HepG2 (cell line): ENCODE data around the gene PLEKHG4. TPM values are rescaled to one million over a fixed set of nuclear protein-coding genes. Genes with fewer than 3 reads are reported as not detected.

Source experiments
- BORCS8-MEF2B ChIP-seq: sonication (generic); formaldehyde crosslinking; IDR thresholded peaks from 2 replicates; pipeline ENCODE4 v1.8.0; 2022; ENCODE audit warnings: mild to moderate bottlenecking, missing genetic modification reagents
- CEBPG ChIP-seq: IDR thresholded peaks from 2 replicates; pipeline ENCODE4 v1.6.1; 2016
- DBP ChIP-seq: sonication (generic); formaldehyde crosslinking; IDR thresholded peaks from 2 replicates; pipeline ENCODE4 v1.4.0; 2020; ENCODE audit warnings: missing genetic modification reagents; ENCODE audit errors: not compliant biosample characterization
- GRHL1 ChIP-seq: sonication (generic); formaldehyde crosslinking; conservative IDR thresholded peaks from 2 replicates; pipeline ENCODE4 v1.8.0; 2022; ENCODE audit warnings: missing genetic modification reagents
- KDM5B ChIP-seq: sonication (generic); formaldehyde crosslinking; IDR thresholded peaks from 2 replicates; pipeline ENCODE4 v1.4.0; 2020; ENCODE audit warnings: missing genetic modification reagents, mild to moderate bottlenecking, borderline replicate concordance
- KLF15 ChIP-seq: sonication (generic); formaldehyde crosslinking; IDR thresholded peaks from 2 replicates; pipeline ENCODE4 v1.8.1; 2023; ENCODE audit warnings: borderline replicate concordance, mild to moderate bottlenecking, inconsistent platforms, missing genetic modification reagents, mixed read lengths
- MIER2 ChIP-seq: IDR thresholded peaks from 2 replicates; pipeline ENCODE4 v1.6.1; 2016; ENCODE audit warnings: missing biosample characterization, missing genetic modification reagents
- MTA1 ChIP-seq: sonication (generic); formaldehyde crosslinking; IDR thresholded peaks from 2 replicates; pipeline ENCODE4 v1.4.0; 2020; ENCODE audit warnings: missing genetic modification reagents, mild to moderate bottlenecking, borderline replicate concordance
- NFE2 ChIP-seq: sonication (generic); formaldehyde crosslinking; IDR thresholded peaks from 2 replicates; pipeline ENCODE4 v1.4.0; 2020; ENCODE audit warnings: missing genetic modification reagents
- NR1H2 ChIP-seq: sonication (generic); formaldehyde crosslinking; IDR thresholded peaks from 2 replicates; pipeline ENCODE4 v1.8.1; 2022; ENCODE audit warnings: low read depth, missing genetic modification reagents, borderline replicate concordance
- TCF7 ChIP-seq: sonication (generic); IDR thresholded peaks from 2 replicates; pipeline ENCODE4 v1.6.1; 2016; ENCODE audit warnings: antibody characterized with exemption, low read depth
- THAP7 ChIP-seq: sonication (generic); formaldehyde crosslinking; IDR thresholded peaks from 2 replicates; pipeline ENCODE4 v1.8.1; 2023; ENCODE audit warnings: mild to moderate bottlenecking, missing genetic modification reagents
- ZBTB26 ChIP-seq: IDR thresholded peaks from 2 replicates; pipeline ENCODE4 v1.6.1; 2016; ENCODE audit warnings: missing compliant biosample characterization, missing genetic modification reagents, borderline replicate concordance
- ZFP36L2 ChIP-seq: sonication (generic); formaldehyde crosslinking; IDR thresholded peaks from 2 replicates; pipeline ENCODE4 v1.4.0; 2020; ENCODE audit warnings: missing genetic modification reagents
- ZNF34 ChIP-seq: sonication (generic); formaldehyde crosslinking; IDR thresholded peaks from 2 replicates; pipeline ENCODE4 v1.4.0; 2020; ENCODE audit warnings: mild to moderate bottlenecking, missing genetic modification reagents, borderline replicate concordance
- ZNF605 ChIP-seq: sonication (generic); formaldehyde crosslinking; IDR thresholded peaks from 2 replicates; pipeline ENCODE4 v1.8.0; 2022; ENCODE audit warnings: mild to moderate bottlenecking, missing genetic modification reagents
- ZNF615 ChIP-seq: sonication (generic); formaldehyde crosslinking; IDR thresholded peaks from 2 replicates; pipeline ENCODE4 v1.5.0; 2020; ENCODE audit warnings: mild to moderate bottlenecking, missing genetic modification reagents, borderline replicate concordance
- polyA plus RNA-seq, 8 experiments: library from polyadenylated mRNA; depleted of rRNA in 3 of 8; stranded (reverse) in 7 of 8; unstranded in 1 of 8; fragments of >200 nt; fragmentation: Illumina TruSeq in 4 of 8; extraction: Trizol in 4 of 8; gene quantifications; 2 replicates each; pipeline versions ENCODE4 v1.2.1 to v1.2.3, GENCODE V29; 2011 to 2016; ENCODE audit warnings: low read depth in 4 of 8, missing spikeins in 1 of 8, mixed read lengths in 1 of 8; ENCODE audit not compliant: insufficient read depth in 1 of 8
- total RNA-seq, 5 experiments: library from RNA; depleted of rRNA; stranded (reverse); fragments of >200 nt; fragmentation: Illumina TruSeq; extraction: Trizol; gene quantifications; 2 replicates each; pipeline ENCODE4 v1.2.3, GENCODE V29; 2016; ENCODE audit warnings: low read depth in 1 of 5
- TF ChIP-seq, protein P1 (sequence below), 2 experiments: sonication (generic) in 1 of 2; formaldehyde crosslinking in 1 of 2; IDR thresholded peaks; 2 replicates each; pipeline versions ENCODE4 v1.6.1 to v1.9.0; 2014 to 2022; ENCODE audit warnings: antibody characterized with exemption in 1 of 2, borderline replicate concordance in 1 of 2, inconsistent platforms in 1 of 2, low read depth in 1 of 2, missing genetic modification reagents in 1 of 2

PLEKHG4 gene
- total and polyA plus RNA-seq, 2 of the 13 experiments (the other 11 are each of a cell fraction or from before 2014, with no cell fraction given), result 7.1 to 13.6 TPM

- TF ChIP-seq, protein P1, sequence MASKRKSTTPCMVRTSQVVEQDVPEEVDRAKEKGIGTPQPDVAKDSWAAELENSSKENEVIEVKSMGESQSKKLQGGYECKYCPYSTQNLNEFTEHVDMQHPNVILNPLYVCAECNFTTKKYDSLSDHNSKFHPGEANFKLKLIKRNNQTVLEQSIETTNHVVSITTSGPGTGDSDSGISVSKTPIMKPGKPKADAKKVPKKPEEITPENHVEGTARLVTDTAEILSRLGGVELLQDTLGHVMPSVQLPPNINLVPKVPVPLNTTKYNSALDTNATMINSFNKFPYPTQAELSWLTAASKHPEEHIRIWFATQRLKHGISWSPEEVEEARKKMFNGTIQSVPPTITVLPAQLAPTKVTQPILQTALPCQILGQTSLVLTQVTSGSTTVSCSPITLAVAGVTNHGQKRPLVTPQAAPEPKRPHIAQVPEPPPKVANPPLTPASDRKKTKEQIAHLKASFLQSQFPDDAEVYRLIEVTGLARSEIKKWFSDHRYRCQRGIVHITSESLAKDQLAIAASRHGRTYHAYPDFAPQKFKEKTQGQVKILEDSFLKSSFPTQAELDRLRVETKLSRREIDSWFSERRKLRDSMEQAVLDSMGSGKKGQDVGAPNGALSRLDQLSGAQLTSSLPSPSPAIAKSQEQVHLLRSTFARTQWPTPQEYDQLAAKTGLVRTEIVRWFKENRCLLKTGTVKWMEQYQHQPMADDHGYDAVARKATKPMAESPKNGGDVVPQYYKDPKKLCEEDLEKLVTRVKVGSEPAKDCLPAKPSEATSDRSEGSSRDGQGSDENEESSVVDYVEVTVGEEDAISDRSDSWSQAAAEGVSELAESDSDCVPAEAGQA (IDR thresholded peaks at IDR 0.05; ENCODE audit: low read depth), result no peak
- TF ChIP-seq, protein P1 (CRISPR knock-in tag; IDR thresholded peaks at IDR 0.05; ENCODE audit: borderline replicate concordance), result peak; percentile 95; the same call in 1 of the 2 replicates
- TF ChIP-seq CEBPG (CRISPR knock-in tag) (no peak), NFE2 (CRISPR knock-in tag) (no peak), BORCS8-MEF2B (peak; percentile 96), THAP7 (no peak), KLF15 (no peak), GRHL1 (CRISPR knock-in tag) (no peak), ZNF34 (CRISPR knock-in tag) (no peak), ZFP36L2 (CRISPR knock-in tag) (no peak), ZNF605 (CRISPR knock-in tag) (no peak; the same call in 1 of the 2 replicates), ZBTB26 (CRISPR knock-in tag) (no peak), DBP (no peak), TCF7 (no peak), MIER2 (no peak), NR1H2 (CRISPR knock-in tag) (peak; percentile 51; the same call in 1 of the 2 replicates), MTA1 (CRISPR knock-in tag) (peak; percentile 62), ZNF615 (no peak), KDM5B (CRISPR knock-in tag) (peak; percentile 80; the same call in 1 of the 2 replicates)
These were observed at the start of gene PLEKHG4 (continued) for GRCh38 chr16:67279296-67280089.
